Measurements from ENCODE around the gene SLC12A4.

- TF ChIP-seq POLR2A (IDR thresholded peaks at IDR 0.05; ENCODE audit: low read depth, low read length) = no peak
- no peak for TF ChIP-seq SPI1 (IDR thresholded peaks at IDR 0.05; ENCODE audit: low read depth, low read length)
- TF ChIP-seq POLR2AphosphoS5 (IDR thresholded peaks at IDR 0.05; ENCODE audit: low read depth, low read length) = no peak
- TF ChIP-seq TAF1 (IDR thresholded peaks at IDR 0.05; ENCODE audit: low read depth, low read length) = no peak
These were observed 60.8 kb downstream of the SLC12A4 start for GRCh38 chr16:67907397-67908180.
